Measurements from ENCODE around the gene RPS21.

DNA sequence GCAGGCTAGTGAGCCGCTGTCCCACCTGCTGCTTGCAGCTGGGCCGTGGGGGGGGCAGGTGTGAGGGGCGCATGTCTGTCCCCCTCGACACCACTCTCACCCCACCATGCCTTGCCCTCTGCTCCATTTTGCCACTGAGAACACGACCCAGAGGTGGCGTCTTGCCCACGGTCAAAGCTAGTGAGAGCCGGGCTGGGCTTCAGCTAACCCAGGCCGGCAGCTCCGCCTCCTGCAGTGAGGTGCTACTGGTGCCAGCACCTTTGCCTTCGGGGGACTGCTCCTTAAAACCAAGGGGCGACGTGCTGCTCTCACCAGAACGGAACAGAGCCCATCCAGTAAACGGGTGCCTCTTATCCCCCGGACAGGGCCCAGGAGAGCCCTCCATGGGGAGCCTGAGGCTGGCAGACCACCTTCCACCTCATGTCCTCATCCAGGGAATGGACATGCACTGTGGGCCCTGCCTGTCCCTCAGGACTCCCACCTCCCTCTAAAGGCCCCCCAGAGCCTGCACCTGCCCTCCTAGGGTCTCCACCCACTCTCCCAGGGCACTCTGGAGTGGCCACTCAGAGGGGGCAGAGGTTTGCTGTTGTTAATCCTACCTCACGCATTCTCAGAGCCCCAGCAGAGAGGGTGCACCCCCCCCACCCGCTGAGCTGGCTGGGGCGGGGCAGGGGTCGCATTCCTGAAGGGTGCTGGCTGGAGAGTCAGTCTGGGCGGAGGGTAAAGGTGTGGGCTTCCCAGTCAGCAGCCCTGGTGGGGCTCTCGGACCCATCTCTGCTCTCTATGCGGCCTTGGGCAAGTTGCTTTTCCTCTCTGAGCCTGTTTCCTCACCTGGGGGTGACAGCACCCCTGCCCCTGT lies 37.6 kb downstream of the RPS21 start:
- TF ChIP-seq, protein P1, sequence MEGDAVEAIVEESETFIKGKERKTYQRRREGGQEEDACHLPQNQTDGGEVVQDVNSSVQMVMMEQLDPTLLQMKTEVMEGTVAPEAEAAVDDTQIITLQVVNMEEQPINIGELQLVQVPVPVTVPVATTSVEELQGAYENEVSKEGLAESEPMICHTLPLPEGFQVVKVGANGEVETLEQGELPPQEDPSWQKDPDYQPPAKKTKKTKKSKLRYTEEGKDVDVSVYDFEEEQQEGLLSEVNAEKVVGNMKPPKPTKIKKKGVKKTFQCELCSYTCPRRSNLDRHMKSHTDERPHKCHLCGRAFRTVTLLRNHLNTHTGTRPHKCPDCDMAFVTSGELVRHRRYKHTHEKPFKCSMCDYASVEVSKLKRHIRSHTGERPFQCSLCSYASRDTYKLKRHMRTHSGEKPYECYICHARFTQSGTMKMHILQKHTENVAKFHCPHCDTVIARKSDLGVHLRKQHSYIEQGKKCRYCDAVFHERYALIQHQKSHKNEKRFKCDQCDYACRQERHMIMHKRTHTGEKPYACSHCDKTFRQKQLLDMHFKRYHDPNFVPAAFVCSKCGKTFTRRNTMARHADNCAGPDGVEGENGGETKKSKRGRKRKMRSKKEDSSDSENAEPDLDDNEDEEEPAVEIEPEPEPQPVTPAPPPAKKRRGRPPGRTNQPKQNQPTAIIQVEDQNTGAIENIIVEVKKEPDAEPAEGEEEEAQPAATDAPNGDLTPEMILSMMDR (IDR thresholded peaks at IDR 0.05; ENCODE audit: insufficient read depth, low read length) = no peak
- no peak for TF ChIP-seq SPI1 (IDR thresholded peaks at IDR 0.05; ENCODE audit: borderline replicate concordance, low read depth)
- TF ChIP-seq, protein P2, sequence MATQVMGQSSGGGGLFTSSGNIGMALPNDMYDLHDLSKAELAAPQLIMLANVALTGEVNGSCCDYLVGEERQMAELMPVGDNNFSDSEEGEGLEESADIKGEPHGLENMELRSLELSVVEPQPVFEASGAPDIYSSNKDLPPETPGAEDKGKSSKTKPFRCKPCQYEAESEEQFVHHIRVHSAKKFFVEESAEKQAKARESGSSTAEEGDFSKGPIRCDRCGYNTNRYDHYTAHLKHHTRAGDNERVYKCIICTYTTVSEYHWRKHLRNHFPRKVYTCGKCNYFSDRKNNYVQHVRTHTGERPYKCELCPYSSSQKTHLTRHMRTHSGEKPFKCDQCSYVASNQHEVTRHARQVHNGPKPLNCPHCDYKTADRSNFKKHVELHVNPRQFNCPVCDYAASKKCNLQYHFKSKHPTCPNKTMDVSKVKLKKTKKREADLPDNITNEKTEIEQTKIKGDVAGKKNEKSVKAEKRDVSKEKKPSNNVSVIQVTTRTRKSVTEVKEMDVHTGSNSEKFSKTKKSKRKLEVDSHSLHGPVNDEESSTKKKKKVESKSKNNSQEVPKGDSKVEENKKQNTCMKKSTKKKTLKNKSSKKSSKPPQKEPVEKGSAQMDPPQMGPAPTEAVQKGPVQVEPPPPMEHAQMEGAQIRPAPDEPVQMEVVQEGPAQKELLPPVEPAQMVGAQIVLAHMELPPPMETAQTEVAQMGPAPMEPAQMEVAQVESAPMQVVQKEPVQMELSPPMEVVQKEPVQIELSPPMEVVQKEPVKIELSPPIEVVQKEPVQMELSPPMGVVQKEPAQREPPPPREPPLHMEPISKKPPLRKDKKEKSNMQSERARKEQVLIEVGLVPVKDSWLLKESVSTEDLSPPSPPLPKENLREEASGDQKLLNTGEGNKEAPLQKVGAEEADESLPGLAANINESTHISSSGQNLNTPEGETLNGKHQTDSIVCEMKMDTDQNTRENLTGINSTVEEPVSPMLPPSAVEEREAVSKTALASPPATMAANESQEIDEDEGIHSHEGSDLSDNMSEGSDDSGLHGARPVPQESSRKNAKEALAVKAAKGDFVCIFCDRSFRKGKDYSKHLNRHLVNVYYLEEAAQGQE (IDR thresholded peaks at IDR 0.05; ENCODE audit: insufficient replicate concordance, low read depth) = no peak
